GM19372 (cell line): ENCODE results near the gene SCUBE1.
"Not testable (repeated sequence)": the region's sequence is repeated elsewhere in the genome, so short reads cannot be mapped to it uniquely, and the experiment has no call there.

ENCODE experiments used
- ATAC-seq: cut with Tn5 transposase; IDR thresholded peaks from one replicate; pipeline ENCODE4 v1.9.1; 2021; ENCODE audit warnings: mild to moderate bottlenecking, low read depth, moderate library complexity; ENCODE audit not compliant: unreplicated experiment

SCUBE1 gene

DNA sequence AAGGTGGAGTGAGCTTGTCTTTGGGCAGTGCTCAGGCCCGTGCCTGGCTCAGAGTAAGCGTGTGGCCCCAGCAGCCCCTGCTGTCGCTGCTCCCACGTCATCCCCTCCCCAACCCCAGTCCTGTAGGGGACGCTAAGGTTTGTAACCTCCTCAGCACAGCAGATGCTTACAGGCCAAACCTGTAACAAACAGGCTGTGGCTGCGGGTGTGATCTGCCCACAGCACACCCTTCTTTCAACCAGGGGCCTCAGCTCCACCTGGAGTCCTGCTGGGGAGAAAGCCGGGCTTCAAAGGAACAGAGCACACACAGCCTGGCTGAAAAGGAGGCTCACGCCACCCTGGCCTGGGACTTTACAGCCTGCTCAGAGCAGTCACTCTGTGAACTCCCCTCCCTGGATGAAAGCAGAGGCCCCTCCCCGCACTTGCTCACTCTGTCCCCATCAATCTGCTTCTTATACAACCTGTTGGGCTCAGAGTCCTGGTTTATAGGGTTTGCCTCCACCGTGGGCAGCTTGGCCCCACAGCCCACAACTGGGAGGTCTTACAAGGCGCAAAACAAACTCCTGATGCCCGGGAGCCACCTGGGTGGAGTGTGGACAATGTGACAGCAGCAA, 54.3 kb downstream of the SCUBE1 start:
- no peak for ATAC-seq

GRCh38 chr22:43288378-43288777, 54.8 kb downstream of the SCUBE1 start:
- ATAC-seq, result no peak

DNA sequence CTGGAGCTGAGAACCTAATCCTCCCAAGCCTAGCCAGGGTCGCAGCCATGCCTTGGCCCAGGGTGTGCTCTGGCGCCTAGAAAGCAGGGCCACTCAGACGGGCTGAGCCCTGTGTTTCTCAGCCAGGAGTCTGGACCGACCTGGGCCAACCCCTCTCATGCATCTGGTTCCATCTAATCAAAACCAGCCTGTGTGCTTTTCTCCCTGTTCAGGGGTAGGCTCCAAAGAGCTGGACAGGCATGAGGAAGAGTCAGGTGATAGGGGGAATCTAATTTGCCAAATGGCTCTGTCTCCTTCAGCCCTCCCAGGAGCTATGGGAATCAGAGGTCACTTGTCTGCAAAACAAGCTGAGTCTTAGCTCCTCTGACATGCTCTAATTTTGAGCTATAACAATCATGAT, 55.7 kb downstream of the SCUBE1 start:
- ATAC-seq, result no peak

GRCh38 chr22:43281394-43281793, 61.8 kb downstream of the SCUBE1 start:
- no peak for ATAC-seq

GRCh38 chr22:43280523-43280886, 62.7 kb downstream of the SCUBE1 start:
- not testable (repeated sequence) for ATAC-seq

- ATAC-seq, result no peak
These were observed 63.2 kb downstream of the SCUBE1 start for GRCh38 chr22:43279867-43280522.

DNA sequence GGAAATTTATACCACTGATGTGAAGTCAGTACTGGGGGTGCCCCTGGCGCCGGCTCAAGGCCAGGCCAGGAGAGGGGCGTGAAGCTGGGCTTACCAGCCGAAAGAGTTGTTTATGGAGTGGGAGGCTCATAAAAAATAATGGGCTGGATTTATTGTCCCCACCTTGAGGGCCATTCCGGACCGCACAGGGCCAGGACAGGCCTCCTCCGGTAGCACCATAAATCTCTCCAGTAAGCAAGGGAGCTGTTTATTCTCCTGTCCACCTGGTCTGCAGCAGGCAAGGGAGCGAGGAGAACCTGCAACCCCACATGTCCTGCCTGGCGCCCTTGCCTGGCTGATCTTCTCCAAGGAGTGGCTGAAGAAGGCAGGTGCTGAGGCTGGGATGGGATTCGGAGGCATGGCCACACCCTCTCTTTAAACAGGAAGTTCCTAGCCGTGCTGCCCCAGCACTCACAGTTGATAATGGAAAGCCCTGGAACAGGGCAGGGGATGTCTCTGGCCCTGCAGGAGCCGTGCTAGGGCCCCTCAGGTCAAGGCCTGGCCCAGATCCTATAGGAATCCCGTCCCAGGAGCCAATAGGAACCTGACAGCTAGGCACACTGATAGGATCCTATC, 65.1 kb downstream of the SCUBE1 start:
- no peak for ATAC-seq

DNA sequence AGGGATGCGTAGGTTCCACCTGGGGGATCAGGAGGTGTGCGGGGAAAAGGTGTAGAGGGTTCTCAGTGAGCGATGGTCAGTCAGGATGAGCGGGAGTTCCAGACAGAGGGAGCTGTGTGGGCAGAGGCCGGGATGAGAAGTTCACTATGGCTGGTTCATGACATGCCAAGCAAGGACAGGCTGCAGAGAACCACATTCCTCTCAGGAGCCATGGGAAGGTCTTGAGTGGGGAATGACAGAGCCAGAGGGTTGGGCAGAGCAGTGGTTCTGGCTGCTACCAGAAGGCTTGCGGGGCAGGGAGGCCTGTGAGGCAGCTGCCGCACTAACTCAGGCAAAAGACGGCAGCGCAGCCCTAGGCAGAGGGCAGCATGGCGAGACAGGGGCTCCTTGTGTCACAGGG, 66.1 kb downstream of the SCUBE1 start:
- ATAC-seq, result no peak

GRCh38 chr22:43276321-43276720, 66.9 kb downstream of the SCUBE1 start:
- ATAC-seq, result no peak

- ATAC-seq, result no peak
These were observed 67.4 kb downstream of the SCUBE1 start for GRCh38 chr22:43275545-43276317.

- ATAC-seq, result no peak
These were observed 68.5 kb downstream of the SCUBE1 start for GRCh38 chr22:43274595-43275240.

DNA sequence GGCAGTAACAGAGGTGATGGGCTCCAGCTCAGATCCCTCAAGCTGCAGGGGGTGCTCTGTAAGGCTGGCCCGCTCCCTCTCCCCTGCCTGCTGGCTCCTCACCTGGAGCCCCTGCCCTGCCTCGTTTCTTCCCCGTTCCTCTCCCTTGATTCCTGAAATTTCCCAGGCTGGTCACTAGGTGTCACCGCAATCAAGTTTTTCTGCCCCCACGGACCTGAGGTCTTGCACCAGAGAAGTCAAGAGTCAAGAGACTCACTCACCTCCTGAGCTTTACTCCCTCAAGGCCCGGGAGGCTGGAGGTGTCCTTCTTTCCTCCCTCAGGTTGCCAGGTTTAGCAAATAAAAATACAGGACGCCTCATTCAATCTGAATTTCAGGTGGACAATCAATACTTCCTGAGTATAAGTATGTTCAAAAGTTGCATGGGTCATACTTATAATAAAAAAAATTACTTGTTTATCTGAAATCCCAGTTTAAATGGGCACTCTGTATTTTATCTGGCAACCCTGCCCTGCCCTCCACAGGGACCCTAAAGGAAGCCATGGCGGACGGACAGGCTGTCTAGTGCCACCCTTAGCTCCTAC, 69.2 kb downstream of the SCUBE1 start:
- ATAC-seq, result no peak

DNA sequence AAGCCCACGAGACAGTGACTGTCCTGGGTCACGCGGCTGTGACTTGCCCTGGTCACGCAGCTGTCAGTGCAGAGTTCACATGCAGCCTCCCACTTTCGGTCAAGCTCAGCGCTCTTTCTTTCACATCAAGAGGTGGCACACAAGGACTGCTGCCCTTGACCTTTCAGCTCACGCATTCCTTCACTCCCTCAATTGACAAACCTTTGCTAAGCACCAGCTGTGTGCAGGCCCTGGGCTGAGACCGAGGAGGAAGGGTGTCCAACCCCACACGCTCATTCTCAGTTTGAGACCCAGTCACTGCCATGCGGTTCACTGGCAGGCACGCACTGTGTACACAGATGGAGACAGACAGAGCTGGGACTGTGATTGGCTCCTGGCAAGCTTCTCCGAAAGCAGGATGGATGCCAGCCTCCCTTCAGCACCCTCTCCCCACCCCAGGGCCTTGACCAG, 70.3 kb downstream of the SCUBE1 start:
- no peak for ATAC-seq

DNA sequence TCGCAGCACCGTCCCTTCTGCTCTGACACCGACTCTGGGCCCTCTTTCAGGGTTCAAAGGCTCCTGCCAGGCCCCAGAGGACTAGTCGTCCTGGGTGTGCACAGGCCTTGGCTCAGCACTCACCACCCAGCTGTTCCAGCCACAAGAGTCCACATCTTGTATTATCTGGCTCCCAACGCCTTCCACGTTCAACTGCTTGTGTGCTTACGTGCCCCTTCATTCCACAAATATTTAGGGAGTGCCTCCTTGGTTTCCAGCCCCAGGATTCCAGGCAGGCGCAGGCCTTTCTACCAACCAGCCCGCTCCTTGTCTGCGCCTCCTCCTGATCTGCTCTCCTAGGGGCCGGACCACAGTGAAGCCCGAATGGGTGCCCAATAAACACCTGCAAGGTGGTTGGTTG, 70.9 kb downstream of the SCUBE1 start:
- no peak for ATAC-seq

DNA sequence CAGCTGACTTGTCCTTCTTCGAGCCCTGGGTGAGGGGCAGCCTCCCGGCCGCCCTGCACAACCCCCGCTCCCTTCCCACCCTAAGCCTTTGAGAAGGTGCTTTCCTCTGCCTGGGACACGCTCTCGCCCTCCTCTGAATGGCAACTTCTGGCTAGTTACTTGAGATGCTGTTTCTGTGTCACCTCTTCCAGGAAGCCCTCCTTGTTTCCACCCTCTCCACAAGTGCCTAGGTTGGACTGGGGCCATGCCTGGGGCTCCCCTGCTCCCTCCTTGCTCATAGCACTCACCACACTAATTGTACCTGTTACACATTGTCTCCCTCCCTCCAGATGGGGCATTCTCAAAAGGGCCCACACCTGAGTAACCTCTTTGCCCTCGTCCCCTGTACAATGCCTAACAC, 72.2 kb downstream of the SCUBE1 start:
- no peak for ATAC-seq

DNA sequence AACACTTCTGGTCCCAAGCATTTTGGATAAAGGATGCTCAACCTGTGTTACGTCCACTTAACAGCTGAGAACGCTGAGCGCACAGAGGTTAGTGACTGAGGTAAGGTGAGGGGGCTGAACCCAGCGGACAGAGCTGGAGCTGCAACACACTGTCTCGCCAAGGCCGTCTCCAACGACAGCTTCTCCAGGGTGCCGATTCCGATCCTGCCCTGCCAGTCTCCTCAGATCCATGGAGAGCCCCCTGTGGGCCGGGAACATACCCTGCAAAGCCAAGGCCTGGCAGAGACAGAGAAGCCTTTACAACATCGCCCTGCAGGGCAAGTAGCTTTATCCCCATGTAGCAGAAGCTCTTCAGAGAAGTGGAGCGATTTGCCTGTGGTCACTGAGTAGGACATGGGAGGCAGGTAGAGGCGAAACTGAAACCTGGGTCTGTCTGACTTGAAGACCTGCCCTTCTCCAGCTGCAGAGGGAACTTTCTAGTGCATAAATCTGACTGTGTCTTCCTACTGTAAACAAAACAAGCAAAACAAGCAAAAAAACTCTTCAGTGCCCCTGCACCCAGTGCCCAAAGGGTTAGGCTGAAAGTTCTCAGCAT, 72.8 kb downstream of the SCUBE1 start:
- no peak for ATAC-seq

DNA sequence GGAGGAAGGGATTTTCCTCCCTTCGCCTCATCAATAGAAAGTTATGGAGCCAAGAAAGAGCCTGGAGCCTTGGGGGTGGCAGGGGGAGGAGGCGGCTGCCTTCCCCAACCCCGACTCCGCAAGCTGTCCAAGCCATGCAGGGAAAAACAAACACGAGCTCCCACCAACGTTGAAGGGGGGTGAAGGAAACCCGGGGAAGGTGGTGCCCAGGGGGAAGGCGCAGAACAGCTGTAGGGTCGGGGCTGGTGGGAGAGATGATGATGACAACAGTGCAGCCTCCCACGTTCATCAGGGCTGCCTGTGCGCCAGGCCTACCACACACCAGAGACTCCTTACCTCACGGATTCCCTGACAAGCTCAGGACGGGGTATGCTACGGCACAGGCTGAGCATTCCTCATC, 73.5 kb downstream of the SCUBE1 start:
- ATAC-seq, result no peak

DNA sequence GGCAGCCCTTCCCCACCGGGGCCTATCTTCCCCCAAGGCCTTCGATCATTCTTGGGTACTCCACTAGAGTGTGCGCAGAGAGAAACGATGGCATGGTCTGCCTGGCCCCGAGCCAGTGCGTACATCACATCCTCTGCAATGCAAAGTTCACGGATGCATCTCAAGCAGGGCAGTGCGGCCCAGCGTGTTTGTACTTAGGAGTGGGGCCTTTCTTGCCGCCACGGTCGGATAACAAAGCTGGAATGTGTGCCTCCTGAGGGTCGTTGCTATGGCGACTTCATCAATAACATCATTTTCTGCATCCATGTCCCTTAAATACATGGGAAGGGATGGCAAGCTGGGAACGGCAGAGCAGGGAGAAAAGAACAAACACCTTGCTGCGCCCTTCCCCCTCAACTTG, 73.9 kb downstream of the SCUBE1 start:
- ATAC-seq, result no peak

- no peak for ATAC-seq
These were observed 75.1 kb downstream of the SCUBE1 start for GRCh38 chr22:43267981-43268660.
